Right hindlimb (tissue), 1 donor: ENCODE data around the gene CNNM4.
A peak's percentile ranks its signal among the peaks of the same experiment; 100 is the strongest.

Experiments used
- DNase-seq: peaks from one replicate; pipeline ENCODE4 v3.0.0-alpha.2; 2018

Gene CNNM4

DNA sequence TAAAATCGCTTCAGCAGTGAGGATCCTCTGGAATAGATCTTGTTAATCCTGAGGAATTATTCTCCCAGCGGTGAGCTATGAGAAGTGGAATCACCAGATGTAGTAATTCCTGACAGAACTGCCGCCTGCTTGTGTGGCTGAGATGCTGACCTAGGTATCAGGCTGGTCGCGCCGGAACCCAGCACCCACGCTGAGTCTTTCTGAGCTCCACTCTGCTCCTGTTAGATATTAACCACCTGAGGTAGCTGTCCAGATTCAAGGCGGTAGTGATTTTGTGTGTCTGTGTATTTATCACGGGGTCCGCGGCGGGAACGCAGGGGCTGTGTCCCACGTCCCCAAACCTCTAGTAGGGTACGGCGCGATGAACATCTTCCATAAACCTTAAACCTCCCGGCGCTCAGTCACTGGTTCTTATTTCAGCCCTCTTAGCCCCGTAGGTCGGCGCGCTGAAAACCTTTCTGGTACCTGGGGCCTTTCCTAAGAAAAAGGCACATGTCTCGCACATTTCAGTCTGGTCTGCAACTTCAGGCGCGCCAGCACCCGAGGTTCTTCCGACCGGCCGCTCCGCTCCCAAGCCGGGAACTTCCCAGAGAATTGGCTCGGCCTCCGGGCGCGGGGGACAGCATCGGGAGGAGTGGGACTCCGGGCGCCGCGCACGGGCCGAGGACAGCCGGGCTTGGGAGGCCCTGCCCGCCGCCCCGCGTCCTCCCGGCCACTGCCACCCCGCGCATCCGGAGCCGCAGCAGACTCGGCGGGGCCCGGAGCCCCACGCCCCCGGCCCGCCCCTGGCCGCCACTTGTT is 54.8 kb downstream of the CNNM4 start:
- no peak for DNase-seq

DNA sequence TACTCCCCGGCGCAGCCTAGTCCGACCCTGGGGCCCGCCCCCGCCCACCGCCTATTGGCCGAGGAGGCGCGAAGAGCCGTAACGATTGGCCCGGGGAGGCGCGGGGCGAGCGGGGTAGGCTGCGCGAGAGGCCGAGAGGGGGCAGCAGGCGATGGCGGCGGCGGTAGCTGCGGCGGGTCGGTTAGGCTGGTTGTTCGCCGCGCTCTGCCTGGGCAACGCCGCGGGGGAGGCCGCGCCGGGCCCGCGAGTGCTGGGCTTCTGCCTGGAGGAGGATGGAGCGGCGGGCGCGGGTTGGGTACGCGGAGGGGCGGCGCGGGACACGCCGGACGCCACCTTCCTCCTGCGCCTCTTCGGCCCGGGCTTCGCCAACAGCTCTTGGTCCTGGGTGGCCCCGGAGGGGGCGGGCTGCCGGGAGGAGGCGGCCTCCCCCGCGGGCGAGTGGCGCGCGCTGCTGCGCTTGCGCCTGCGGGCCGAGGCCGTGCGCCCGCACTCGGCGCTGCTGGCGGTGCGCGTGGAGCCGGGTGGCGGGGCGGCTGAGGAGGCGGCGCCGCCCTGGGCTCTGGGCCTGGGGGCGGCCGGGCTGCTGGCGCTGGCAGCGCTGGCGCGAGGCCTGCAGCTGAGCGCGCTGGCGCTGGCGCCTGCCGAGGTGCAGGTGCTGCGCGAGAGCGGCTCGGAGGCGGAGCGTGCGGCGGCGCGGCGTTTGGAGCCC is 55.6 kb downstream of the CNNM4 start, which contains the start of gene CNNM3:
TSS of gene CNNM3 (plus strand) at position 142 of the 709 bp plus-strand sequence. CDS start at position 152, 10 bp downstream.
- DNase-seq, result peak; percentile 98

DNA sequence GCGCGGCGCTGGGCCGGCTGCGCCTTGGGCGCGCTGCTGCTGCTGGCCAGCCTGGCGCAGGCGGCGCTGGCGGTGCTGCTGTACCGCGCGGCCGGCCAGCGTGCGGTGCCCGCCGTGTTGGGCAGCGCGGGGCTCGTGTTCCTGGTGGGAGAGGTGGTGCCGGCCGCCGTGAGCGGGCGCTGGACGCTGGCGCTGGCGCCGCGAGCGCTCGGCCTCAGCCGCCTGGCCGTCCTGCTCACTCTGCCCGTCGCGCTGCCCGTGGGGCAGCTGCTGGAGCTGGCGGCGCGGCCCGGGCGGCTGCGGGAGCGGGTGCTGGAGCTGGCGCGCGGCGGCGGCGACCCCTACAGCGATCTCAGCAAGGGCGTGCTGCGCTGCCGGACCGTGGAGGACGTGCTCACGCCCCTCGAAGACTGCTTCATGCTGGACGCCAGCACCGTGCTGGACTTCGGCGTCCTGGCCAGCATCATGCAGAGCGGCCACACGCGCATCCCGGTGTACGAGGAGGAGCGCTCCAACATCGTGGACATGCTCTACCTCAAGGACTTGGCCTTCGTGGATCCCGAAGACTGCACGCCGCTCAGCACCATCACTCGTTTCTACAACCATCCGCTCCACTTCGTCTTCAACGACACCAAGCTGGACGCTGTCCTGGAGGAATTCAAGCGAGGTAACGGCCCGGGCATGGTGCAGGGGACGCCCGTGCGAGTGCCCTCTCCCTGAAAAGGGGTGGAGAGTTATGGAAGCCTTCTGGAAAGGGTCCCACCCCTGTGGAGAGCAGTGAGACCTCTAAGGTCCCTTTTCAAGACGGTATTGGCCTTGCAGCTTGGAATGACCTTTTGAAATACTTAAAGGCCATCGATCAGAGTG is 56.4 kb downstream of the CNNM4 start:
- no peak for DNase-seq

DNA sequence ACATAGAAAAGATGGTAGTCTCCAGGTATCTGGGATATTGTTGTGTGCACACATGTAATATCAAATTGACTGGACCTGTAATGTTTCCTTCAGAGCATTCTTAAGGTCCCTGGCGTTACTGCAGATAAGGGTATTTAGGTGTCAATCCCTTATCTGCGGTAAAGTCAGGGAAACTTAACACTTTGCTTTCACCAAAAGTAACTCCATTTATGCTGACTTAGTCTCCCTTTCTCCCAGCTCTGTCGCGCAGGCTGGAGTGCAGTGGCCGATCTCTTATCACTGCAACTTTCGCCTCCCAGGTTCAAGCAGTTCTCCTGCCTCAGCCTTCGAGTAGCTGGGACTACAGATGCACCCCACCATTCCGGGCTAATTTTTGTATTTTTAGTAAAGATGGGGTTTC is 57.2 kb downstream of the CNNM4 start:
- DNase-seq, result no peak

DNA sequence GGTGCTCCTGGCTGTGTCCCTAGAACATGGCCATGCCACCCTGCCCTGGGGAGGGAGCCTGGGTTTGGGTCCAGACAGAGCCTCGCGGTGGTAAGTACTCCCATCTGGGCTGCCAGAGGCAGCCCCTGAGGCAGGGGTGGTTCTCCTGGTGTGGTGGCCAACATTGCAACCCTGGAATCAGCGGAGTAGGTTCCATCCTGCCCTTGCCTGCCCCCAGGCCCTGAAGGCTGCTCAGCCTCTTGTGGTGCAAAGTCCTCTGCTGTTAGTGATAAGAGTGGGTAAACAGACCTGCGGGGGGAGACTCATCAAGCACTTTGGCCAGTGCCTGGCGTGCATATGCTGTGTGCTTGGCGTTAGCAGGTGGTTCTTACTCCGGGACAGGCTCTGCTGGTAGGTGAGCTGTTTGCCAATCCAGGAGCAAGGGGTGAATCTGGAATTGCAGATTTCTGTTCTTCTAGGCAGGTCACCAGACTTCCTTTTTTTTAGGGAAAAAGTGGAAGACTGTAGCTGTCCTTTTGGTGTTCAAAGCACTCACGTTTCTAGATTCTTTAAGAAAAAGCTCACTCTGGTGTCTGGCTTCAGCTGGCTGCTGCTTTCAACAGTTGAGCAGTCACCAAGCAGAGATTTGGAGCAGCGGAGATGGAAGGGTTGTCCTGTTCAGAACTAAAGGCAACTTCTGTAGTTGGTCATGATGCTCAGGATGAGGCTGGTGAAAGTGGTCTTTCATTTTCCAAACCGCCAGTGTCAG is 58.6 kb downstream of the CNNM4 start:
- no peak for DNase-seq

DNA sequence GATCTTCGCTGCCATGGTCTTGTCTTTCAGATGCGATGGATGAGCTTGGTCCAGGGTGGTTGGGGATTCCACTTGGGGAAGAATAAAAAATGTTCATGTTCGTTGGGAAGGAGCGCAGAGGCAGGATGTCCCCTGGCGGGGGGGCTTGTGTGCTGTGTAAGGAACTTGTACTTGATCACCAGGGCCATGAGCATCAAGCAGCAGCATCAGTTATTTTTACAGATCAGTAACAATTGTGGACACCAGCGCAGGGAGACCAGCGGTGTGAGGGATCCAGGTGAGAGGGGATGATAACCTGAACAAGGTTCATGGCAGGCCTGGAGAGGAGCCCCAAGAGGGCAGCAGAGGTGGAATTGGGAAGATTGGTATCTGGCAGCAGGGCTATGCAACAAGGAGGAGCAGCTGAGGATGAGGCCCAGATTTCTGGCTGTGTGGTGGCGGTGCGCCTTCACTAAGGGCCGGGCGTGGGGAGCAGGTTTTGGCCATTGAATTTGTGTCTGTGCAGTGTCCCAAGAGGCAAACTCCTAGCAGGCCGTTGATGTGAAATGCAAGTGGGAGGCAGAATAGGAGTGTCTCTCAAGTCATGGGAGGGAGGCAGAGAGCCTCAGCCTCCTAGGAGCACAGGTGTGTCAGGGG is 59.3 kb downstream of the CNNM4 start:
- DNase-seq, result no peak

DNA sequence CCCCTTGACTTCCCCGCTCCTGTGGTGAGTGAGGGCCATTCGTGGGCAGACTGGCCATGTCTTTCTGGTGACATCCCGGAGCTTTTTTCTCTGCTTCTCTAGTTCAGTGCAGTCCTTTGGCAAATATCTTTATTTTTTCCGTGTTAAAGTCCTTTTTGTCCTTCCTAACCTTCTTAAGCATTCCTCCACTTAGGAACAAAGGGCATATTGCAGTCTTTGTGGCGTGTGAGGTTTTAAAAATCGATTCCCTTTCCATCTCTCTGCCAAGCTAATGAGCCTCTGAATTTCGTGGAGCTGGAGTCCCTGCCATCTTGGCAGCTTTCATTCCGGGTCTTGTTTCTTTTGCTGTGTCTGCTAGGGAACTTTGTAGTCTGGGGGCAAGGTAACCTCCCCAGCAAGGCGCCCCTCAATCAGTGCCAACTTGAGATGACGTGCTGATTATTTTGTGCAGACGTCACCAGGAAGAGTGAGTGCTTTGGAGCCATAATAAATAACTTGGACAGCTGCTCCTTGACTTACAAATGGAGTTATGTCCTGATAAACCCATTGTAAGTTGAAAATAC is 60.5 kb downstream of the CNNM4 start:
- DNase-seq, result no peak

DNA sequence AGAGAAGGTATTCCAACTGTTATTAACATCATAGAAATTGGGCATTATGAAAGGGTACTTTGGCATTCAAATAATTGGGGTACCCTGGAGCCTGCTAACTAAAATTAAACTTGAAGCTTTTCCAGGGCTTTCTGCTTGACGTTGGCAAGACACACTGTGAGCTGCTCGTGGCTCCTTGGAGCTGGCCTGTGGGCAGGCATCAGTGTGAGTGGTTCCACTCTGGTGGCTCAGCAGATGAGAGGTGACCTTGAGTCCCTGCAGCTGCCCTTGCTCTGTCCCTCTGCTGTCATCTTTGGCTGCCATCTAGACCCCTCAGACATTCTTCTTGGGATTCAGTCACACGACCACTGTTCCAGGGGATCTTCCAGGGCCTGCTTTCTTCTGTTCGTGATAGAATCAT is 62.1 kb downstream of the CNNM4 start:
- DNase-seq, result no peak

DNA sequence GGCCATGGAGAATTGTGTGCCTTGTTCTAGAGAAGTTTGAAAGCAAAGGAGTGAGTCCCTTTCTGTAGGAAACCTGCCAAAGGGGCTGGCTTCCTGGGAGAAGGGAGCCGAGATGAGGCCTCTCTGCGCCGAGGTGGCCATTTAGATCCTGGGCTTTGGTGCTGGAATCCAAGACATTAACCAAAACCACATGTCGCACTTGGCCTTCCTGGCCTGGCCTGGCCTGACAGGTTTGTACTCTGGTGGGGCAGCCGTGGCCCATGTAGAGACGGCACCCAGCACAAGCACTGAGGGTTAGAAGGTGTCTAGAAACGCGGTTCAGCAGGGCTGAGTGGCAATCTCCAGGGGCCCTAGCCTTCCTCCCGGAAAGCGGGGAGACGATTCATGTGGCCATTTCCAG is 62.5 kb downstream of the CNNM4 start:
- no peak for DNase-seq

DNA sequence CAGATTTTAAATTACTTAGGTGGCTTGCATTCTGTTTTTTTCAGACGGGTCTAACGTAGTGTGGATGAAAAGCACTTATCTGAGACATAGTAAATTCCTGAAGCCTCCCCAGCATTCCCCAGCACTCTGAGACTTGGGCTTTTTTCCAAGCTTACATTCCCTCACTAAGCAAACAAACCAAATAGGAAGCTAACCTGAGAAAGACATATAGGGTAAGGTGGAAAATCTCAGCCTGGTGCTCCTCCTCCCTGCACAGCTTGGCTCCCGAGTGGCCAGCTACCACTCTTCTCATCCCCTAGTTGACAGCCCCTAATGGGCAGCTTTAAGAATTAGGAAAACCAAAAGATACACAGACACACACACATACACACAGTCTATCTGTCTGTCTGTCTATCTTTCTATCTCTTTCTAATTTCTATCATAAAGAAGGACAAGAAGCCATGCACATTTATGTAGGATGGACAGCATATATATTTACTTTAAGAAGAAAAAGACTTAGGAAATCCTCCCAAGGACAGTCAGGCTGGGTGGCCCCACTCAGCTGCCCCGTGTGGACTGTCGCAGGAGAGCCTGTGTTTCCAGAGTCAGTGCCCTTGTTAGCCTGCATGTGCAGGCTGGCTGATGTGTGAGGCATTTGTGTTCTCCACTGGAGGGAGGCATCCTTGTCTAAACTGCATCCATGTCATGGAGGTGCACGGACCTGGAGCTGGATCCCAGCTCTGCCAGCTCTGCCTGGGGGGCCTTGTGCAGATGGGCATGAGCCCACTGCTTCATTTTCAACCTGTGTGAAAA is 63.6 kb downstream of the CNNM4 start:
- no peak for DNase-seq

DNA sequence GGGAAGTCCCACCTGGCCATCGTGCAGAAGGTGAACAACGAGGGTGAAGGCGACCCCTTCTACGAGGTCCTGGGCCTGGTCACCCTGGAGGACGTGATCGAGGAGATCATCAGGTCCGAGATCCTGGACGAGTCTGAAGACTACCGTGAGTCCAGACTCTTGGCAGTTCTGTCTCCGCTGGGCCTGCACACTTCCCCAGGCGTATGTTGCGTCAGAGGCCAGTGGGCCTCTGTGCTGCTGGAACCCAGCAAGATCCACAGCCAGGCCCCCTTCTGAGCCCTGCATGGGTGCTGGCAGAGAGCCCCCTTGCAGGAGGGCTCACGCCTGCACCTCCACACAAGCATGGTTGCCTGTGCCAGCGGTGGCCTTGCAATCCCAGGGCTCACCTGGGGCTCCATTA is 64.4 kb downstream of the CNNM4 start:
- DNase-seq, result no peak

DNA sequence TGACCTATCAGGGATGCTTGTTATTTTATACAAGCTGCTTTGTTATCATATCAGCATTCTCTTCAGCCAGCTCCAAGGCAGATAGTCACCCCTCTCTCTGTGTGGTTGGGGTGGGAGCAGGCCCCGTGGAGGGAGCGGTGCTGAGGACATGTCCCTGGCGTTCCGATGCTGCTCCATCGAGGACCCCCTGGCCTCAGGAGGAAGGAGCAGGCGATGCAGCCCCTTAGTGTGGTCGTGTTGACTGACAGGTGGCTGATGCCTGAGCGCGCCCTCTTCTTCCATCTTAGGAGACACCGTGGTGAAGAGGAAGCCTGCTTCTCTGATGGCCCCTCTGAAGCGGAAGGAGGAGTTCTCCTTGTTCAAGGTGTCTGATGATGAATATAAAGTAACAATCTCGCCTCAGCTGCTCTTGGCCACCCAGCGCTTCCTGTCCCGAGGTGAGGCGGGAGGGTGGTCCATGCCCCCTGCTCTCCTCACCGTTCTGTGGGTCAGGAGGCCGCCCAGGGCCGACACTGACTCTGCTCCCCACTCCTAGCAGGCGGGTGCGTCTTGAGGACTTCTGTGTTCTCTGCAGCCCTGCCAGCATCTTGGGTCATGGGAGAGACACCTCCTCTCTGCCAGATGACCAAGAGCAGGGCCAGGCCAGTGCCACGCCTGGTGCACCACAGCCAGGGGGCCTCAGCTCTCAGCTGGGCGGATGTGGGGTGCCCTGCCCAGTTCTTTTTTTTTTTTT is 66.0 kb downstream of the CNNM4 start:
- no peak for DNase-seq

DNA sequence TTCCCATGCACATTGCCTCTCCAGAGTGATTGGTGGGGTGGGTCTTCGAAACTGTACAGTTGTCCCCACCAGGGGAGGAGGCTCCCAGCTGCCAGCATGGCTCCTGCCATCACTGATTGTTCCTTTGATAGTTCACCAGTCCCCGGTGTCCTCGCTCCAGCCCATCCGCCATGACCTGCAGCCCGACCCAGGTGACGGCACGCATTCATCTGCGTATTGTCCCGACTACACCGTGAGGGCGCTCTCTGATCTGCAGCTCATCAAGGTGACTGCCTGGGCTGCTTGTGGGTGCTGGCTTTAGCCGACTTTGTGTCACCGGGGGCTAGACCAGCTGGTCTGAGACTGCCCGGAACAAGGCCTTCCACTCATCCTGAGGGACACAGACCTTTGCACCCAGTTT is 67.7 kb downstream of the CNNM4 start:
- DNase-seq, result no peak

DNA sequence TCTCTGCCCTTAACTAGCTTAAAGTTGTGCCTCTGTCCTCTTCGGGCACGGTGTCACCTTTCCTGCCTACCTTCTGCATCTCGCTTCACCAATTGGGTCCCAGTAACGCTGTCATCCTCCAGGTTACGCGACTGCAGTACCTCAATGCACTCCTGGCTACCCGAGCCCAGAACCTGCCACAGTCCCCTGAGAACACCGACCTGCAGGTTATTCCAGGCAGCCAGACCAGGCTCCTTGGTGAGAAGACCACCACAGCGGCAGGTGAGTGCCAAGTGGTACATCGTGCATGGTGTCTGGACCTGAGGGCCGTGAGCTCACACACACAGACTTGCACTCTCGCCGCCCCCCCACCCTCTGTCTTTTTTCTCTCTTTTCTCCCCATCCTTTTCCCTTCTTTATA is 68.2 kb downstream of the CNNM4 start:
- no peak for DNase-seq

DNA sequence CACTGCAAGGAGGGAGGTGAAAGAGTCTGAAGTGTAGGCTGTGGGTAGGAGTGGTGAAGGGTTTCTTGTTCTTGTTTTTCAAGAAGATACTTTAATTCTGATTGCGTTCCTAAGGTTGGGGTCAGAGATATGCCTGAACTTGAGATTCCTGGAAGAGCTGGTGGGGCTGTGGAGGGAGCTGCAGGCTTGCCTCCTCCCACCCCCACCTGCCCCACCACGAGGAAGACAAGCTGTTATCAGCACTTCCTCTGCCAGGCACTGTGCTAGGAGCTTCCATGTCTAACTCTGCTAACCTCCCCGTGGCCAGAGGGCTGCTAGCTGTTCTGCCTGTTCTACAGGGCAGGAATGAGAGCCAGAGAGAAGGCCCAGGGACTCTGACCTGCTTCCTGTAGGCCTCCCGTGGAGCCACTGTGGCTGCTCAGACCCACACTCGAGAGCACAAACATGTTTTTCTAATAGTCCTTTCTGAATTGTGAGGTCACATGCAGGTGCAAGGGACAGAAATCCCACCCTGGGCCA is 69.4 kb downstream of the CNNM4 start:
- DNase-seq, result no peak

DNA sequence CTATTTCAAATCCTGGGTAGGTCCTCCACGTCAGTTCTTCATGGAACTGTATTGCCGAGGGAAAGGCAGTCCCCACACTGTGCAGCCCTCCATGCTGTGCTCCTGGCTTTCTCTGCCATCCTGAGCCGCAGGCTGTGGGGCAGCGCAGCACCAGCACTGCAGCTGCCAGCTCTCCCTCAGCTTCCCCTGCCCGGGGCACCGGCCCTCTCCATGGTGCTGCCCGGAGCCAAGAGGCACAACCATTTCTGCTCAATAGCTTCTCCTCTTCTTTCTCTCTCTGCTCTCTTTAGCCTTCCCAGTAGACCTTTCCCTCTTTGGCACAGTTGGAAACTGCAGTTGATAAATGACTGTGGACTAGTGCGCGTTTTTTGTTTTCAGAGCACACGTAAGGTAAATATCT is 71.0 kb downstream of the CNNM4 start:
- no peak for DNase-seq

DNA sequence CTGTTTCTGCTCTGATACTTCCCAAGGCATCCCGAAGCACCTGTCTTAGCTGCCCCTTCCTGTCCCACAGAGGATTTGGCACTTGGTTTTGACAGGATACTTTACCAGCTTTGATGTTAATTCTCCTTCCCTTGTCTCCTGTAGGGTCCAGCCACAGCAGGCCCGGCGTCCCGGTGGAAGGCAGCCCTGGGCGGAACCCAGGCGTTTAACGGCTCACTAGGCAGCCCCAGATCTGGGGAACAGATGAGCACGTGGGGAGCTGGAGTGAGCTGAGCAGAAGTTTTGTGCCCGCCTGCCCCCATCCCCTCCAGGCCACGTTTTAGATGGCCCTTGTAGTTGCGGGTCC is 71.7 kb downstream of the CNNM4 start:
- no peak for DNase-seq

DNA sequence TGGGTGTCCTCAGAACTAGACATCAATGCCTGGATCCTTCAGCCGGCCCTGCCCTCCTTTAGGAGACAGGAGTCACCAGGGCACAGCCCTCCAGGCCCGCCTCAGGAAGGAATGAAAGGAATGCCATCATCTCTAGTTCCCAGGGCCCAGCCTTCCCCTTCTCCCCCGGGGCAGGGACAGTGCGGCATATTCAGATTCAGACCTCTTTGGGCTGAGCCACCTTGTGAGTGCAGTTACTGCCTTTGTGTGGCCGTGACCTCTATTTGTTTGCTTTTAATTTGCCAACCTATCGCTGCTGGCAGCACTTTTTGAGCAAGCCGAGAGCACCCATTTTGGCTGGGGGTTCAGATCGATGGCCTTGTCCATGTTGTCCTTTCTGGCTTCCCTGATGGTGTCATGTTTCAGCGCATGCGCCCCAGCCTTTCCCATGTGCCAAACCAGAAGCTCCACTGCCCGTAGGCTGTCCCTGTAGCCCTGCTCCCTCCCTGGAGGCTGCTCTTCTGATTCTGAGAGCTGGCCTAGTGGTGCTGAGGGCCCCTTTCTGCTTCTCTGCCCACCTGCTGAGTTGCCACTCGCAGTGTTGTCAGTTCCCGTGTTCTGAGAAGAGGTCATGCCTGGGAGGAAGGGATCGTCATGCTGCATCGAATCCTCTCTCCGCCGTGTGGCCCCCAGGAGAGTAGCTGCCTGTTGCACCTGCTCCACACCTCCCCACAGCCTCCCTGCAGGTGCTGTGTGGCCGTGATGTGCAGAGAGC is 72.2 kb downstream of the CNNM4 start:
- DNase-seq, result peak; percentile 69

DNA sequence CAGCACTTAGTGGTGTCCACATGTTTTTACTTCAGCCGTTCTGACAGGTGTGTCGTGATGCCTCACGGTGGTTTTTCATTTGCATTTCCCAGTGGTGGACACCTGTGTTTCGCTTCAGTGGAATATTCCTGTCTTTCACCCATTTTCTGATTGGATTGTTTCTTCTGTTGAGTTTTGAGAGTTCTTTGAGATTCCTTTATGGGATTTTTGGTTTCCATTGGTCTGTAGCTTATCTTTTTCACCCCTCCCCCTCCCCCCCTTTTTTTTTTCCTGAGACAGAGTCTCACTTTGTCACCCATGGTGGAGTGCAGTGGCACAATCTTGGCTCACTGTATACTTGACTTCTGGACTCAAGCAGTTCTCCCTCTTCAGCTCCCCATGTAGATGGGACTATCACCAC is 75.1 kb downstream of the CNNM4 start:
- DNase-seq, result no peak
